Kidney epithelial cell (primary cell): Measurements from ENCODE around the gene OR9A2. TPM values are rescaled to one million over a fixed set of nuclear protein-coding genes. Genes with fewer than 3 reads are reported as not detected.

Experiments used
- DNase-seq: peaks from one replicate; pipeline ENCODE4 v3.0.0-alpha.2; 2010; ENCODE audit warnings: low read depth
- H3K27me3 ChIP-seq: 2 replicates; pipeline ENCODE4 v1.6.0; 2011; ENCODE audit warnings: low read length; ENCODE audit not compliant: control insufficient read depth, insufficient read depth
- H3K36me3 ChIP-seq: 2 replicates; pipeline ENCODE4 v1.5.1; 2011; ENCODE audit warnings: low read length; ENCODE audit not compliant: control insufficient read depth, insufficient read depth
- H3K4me3 ChIP-seq: 2 replicates; pipeline ENCODE4 v1.5.1; 2011; ENCODE audit warnings: low read depth, mild to moderate bottlenecking, control low read depth, low read length
- total RNA-seq: library from RNA; depleted of rRNA; stranded (reverse); fragments of >200 nt; gene quantifications from 2 replicates; pipeline ENCODE4 v1.2.3, GENCODE V29; 2015
- TF ChIP-seq, protein P1 (sequence below): IDR thresholded peaks from 2 replicates; pipeline ENCODE4 v1.5.1; 2011; ENCODE audit warnings: mild to moderate bottlenecking, moderate library complexity, low read length, control low read depth, inconsistent platforms; ENCODE audit not compliant: insufficient read depth, poor library complexity, severe bottlenecking

The OR9A2 gene
- total RNA-seq, 1 donor from 2014 or later = not detected

DNA sequence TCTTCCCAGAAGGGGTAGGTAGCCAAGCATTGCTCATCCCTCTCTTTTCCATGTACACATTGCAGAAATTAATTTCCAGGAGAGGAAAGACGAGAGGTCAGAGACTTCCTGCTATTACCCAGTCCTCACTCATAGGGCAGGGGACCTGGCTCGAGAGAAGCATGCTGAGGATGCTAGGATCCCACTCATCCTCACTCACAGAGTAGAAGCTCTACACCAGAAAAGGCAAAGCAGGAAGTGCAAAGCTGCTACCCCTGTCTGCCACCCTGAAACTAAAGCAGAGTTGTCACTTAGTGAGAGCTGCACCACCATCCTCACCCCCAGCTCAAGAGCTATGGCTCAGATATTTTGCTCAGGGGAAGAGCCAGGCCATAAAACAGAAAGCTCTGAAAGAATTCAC lies 9.9 kb downstream of the OR9A2 start:
- TF ChIP-seq, protein P1, sequence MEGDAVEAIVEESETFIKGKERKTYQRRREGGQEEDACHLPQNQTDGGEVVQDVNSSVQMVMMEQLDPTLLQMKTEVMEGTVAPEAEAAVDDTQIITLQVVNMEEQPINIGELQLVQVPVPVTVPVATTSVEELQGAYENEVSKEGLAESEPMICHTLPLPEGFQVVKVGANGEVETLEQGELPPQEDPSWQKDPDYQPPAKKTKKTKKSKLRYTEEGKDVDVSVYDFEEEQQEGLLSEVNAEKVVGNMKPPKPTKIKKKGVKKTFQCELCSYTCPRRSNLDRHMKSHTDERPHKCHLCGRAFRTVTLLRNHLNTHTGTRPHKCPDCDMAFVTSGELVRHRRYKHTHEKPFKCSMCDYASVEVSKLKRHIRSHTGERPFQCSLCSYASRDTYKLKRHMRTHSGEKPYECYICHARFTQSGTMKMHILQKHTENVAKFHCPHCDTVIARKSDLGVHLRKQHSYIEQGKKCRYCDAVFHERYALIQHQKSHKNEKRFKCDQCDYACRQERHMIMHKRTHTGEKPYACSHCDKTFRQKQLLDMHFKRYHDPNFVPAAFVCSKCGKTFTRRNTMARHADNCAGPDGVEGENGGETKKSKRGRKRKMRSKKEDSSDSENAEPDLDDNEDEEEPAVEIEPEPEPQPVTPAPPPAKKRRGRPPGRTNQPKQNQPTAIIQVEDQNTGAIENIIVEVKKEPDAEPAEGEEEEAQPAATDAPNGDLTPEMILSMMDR = no peak
- DNase-seq = no peak
- Histone ChIP-seq H3K27me3 (no peaks in the 10 kb centered on the region), H3K36me3 (no peaks in the 10 kb centered on the region), H3K4me3 (no peak overlapping the region)

GRCh38 chr7:143015926-143016490 lies 10.9 kb downstream of the OR9A2 start:
- Histone ChIP-seq H3K27me3 (no peaks in the 10 kb centered on the region), H3K36me3 (no peaks in the 10 kb centered on the region), H3K4me3 (no peak overlapping the region)
- no peak for DNase-seq
- TF ChIP-seq, protein P1 = no peak

DNA sequence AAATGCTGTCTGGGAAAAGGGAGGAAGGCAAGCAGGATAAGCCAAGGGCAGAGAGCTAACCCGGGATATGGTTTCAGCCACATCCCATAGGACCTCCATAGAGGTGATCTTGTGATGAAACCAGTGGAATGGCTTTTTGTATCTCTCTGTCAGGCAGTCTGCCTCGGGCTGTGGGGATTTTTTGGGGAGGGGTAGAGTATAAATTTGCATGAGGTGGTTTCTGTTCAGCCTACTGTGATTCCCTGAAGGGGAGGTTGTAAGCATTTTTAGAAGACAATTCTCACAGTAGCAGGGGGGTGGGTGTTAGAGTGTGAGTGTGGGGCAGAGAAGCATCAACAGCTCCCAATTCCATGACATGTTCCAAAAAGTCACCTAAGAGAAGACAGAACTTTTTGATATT lies 11.8 kb downstream of the OR9A2 start:
- no peak overlapping the region for H3K4me3 ChIP-seq
- no peaks in the 10 kb centered on the region for H3K27me3 ChIP-seq
- H3K36me3 ChIP-seq = no peaks in the 10 kb centered on the region
- no peak for DNase-seq
- TF ChIP-seq, protein P1 = no peak

DNA sequence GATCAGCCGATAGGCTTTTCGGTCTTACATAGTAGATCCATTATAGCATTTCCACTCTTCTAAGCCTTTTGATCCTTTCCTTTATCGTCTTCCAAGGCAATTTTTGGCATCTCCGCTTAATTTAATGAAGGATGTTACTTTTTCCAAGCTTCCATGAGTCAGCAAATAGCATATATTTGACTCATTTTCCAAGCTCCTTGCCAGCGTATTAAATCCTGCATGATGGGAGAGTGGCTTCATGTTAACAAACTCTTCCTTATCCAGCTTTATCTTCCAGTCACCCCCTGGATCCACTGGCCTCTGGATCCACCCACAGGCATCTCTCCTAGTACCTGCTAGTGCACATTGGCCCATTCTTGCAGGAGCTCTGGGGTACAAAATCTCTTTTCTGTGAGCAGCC lies 13.0 kb downstream of the OR9A2 start:
- no peak overlapping the region for H3K4me3 ChIP-seq
- DNase-seq = no peak
- TF ChIP-seq, protein P1 = no peak
- no peaks in the 10 kb centered on the region for H3K36me3 ChIP-seq
- no peaks in the 10 kb centered on the region for H3K27me3 ChIP-seq

DNA sequence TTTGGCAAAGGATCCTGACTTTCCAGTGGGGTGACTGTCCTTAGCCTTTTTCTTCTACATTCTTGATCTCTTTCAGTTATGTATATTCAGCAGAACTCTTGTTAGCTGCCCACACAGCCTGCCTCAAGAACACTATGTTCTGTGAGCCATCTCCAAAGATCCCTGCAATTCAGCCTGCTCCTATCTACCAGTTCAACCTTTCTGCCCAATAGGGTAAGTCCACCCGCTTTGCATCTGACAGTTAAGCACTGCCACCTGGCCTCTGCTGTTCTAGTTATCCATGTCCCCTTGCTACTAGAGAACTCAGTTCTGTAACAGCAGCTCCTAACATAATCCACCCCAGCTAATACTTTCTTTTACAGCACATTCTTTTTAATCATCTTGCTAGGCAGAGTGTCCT lies 13.5 kb downstream of the OR9A2 start:
- no peak for DNase-seq
- no peaks in the 10 kb centered on the region for H3K36me3 ChIP-seq
- no peak overlapping the region for H3K4me3 ChIP-seq
- no peaks in the 10 kb centered on the region for H3K27me3 ChIP-seq
- TF ChIP-seq, protein P1 = no peak

GRCh38 chr7:143012409-143012808 lies 14.5 kb downstream of the OR9A2 start:
- no peaks in the 10 kb centered on the region for H3K36me3 ChIP-seq
- TF ChIP-seq, protein P1 = no peak

More at GRCh38 chr7:143012409-143012808, 14.5 kb downstream of the OR9A2 start:
- Histone ChIP-seq H3K27me3 (peaks cover 2% of the 10 kb centered on the region), H3K4me3 (no peak overlapping the region)
- no peak for DNase-seq
